Myocyte (in vitro differentiated cells): Measurements from ENCODE around the gene NOTCH2. TPM values are rescaled to one million over a fixed set of nuclear protein-coding genes. Genes with fewer than 3 reads are reported as not detected.
A peak's percentile ranks its signal among the peaks of the same experiment; 100 is the strongest.

ENCODE experiments used
- DNase-seq: peaks from one replicate; pipeline ENCODE4 v3.0.0-alpha.2; 2012; ENCODE audit warnings: low read depth
- total RNA-seq: library from RNA; depleted of rRNA; stranded (reverse); fragments of >200 nt; gene quantifications from 2 replicates; pipeline ENCODE4 v1.2.3, GENCODE V29; 2014

Gene NOTCH2
- total RNA-seq, 1 donor from 2014 or later, result 52.0 TPM

GRCh38 chr1:119882132-119883049 is 187.1 kb downstream of the NOTCH2 start:
- DNase-seq, result no peak

GRCh38 chr1:119879510-119880434 is 189.7 kb downstream of the NOTCH2 start:
- no peak for DNase-seq

GRCh38 chr1:119878171-119878570 is 191.3 kb downstream of the NOTCH2 start:
- peak; percentile 63 for DNase-seq

GRCh38 chr1:119874186-119874585 is 195.3 kb downstream of the NOTCH2 start:
- no peak for DNase-seq

- peak; percentile 63 for DNase-seq
Observed at GRCh38 chr1:119873135-119874015, 196.1 kb downstream of the NOTCH2 start.

- no peak for DNase-seq
Observed at GRCh38 chr1:119871881-119872280, 197.6 kb downstream of the NOTCH2 start.

- DNase-seq, result peak; percentile 86
Observed at GRCh38 chr1:119870917-119871596, 198.4 kb downstream of the NOTCH2 start.

GRCh38 chr1:119869995-119870394 is 199.5 kb downstream of the NOTCH2 start:
- no peak for DNase-seq

- no peak for DNase-seq
Observed at GRCh38 chr1:119868176-119868575, 201.3 kb downstream of the NOTCH2 start.

GRCh38 chr1:119866451-119866850 is 203.0 kb downstream of the NOTCH2 start:
- no peak for DNase-seq

GRCh38 chr1:119865627-119866026 is 203.8 kb downstream of the NOTCH2 start:
- DNase-seq, result no peak

GRCh38 chr1:119862276-119862675 is 207.2 kb downstream of the NOTCH2 start:
- no peak for DNase-seq

Other genes starting within 250 kb of the NOTCH2 start
- gene ADAM30, start 173.1 kb downstream of the NOTCH2 start, total RNA-seq, result not detected in 2 replicates
- gene SEC22B, start 106.9 kb upstream of the NOTCH2 start, total RNA-seq, result 32.9 and 37.7 TPM in 2 replicates